Measurements from ENCODE around the gene CFAP61. TPM values are rescaled to one million over a fixed set of nuclear protein-coding genes. Genes with fewer than 3 reads are reported as not detected.
A peak's percentile ranks its signal among the peaks of the same experiment; 100 is the strongest.

CFAP61 gene
- total and polyA plus RNA-seq, 2 donors from 2014 or later, result 0.58 to 2.6 TPM

DNA sequence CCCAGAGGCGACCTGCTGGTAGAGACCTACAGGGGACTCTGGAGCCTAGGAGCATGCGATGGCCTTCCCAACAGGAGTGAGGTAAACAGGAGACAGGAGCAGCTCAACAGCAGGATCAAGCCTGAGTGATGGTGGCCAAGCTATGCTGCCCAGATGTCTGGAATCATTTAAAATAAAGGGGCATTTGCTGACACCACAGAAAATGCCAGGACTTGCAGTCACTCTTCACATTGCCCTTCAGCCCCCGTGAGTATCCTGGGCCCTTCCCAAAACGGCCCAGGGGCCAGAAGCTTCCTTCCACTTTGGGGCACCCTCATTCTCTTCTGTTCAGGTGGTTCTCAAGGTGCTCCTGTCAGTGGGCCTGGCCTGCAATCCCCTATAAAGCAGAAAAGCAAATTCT, 338.8 kb downstream of the CFAP61 start:
- TF ChIP-seq, protein P1, sequence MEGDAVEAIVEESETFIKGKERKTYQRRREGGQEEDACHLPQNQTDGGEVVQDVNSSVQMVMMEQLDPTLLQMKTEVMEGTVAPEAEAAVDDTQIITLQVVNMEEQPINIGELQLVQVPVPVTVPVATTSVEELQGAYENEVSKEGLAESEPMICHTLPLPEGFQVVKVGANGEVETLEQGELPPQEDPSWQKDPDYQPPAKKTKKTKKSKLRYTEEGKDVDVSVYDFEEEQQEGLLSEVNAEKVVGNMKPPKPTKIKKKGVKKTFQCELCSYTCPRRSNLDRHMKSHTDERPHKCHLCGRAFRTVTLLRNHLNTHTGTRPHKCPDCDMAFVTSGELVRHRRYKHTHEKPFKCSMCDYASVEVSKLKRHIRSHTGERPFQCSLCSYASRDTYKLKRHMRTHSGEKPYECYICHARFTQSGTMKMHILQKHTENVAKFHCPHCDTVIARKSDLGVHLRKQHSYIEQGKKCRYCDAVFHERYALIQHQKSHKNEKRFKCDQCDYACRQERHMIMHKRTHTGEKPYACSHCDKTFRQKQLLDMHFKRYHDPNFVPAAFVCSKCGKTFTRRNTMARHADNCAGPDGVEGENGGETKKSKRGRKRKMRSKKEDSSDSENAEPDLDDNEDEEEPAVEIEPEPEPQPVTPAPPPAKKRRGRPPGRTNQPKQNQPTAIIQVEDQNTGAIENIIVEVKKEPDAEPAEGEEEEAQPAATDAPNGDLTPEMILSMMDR (IDR thresholded peaks at IDR 0.05; ENCODE audit: borderline replicate concordance, extremely low read depth, insufficient read depth), result no peak
- Histone ChIP-seq H3K27me3 (ENCODE audit: control insufficient read depth, insufficient read depth, low read length) (no peaks in the 10 kb centered on the region), H3K4me3 (ENCODE audit: low read length in 3 of 3) (no peak overlapping the region), H3K4me1 (ENCODE audit: control insufficient read depth in 2 of 3, insufficient read depth in 2 of 3, low read depth in 1 of 3, low read length in 3 of 3) (no peaks in the 10 kb centered on the region), H3K9me3 (ENCODE audit: control insufficient read depth in 2 of 3, insufficient read depth in 1 of 3, low read length in 3 of 3) (no peaks in the 10 kb centered on the region), H3K9ac (ENCODE audit: low read length in 3 of 3) (no peak overlapping the region), H3K27ac (ENCODE audit: low read depth in 2 of 2, low read length in 2 of 2) (no peak overlapping the region), H3K36me3 (ENCODE audit: control insufficient read depth in 2 of 3, insufficient read depth in 3 of 3, low read length in 3 of 3) (peaks cover 0 to 3% (median 0%) of the 10 kb centered on the region in 3 donors)
- DNase-seq, result no peak
- intact Hi-C loops (cut with DNase I), result no loop called here
- FAIRE-seq, result no peak

DNA sequence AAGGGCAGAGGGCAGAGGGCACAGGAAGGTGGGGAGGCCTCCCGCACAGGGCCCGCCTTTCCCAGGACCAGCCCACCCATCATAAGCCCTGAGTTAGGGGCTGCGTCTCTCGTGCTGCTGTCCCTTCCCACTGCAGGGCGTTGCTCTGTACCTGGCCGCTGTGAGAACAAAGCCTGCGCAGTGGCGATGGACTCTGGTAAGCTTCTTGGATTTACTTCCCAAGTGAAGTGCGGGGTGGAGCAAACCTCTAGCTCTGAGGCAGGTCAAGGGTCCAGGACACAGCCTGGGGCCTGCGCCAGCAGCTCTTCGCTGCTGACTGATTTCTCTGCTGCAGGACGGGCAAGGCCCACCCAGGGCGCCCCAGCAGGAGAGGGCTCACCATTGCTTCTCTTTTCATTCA, 339.4 kb downstream of the CFAP61 start:
- no peak for DNase-seq
- H3K4me3 ChIP-seq (ENCODE audit: low read length in 3 of 3), result no peak overlapping the region
- intact Hi-C loops (cut with DNase I), result no loop called here
- no peaks in the 10 kb centered on the region for H3K9me3 ChIP-seq (ENCODE audit: control insufficient read depth in 2 of 3, insufficient read depth in 1 of 3, low read length in 3 of 3)
- TF ChIP-seq, protein P1 (IDR thresholded peaks at IDR 0.05; ENCODE audit: borderline replicate concordance, extremely low read depth, insufficient read depth), result no peak
- no peaks in the 10 kb centered on the region for H3K27me3 ChIP-seq (ENCODE audit: control insufficient read depth, insufficient read depth, low read length)
- no peak overlapping the region for H3K27ac ChIP-seq (ENCODE audit: low read depth in 2 of 2, low read length in 2 of 2)
- peaks cover 0 to 3% (median 0%) of the 10 kb centered on the region in 3 donors for H3K36me3 ChIP-seq (ENCODE audit: control insufficient read depth in 2 of 3, insufficient read depth in 3 of 3, low read length in 3 of 3)
- no peaks in the 10 kb centered on the region for H3K4me1 ChIP-seq (ENCODE audit: control insufficient read depth in 2 of 3, insufficient read depth in 2 of 3, low read depth in 1 of 3, low read length in 3 of 3)
- FAIRE-seq, result no peak
- H3K9ac ChIP-seq (ENCODE audit: low read length in 3 of 3), result no peak overlapping the region

DNA sequence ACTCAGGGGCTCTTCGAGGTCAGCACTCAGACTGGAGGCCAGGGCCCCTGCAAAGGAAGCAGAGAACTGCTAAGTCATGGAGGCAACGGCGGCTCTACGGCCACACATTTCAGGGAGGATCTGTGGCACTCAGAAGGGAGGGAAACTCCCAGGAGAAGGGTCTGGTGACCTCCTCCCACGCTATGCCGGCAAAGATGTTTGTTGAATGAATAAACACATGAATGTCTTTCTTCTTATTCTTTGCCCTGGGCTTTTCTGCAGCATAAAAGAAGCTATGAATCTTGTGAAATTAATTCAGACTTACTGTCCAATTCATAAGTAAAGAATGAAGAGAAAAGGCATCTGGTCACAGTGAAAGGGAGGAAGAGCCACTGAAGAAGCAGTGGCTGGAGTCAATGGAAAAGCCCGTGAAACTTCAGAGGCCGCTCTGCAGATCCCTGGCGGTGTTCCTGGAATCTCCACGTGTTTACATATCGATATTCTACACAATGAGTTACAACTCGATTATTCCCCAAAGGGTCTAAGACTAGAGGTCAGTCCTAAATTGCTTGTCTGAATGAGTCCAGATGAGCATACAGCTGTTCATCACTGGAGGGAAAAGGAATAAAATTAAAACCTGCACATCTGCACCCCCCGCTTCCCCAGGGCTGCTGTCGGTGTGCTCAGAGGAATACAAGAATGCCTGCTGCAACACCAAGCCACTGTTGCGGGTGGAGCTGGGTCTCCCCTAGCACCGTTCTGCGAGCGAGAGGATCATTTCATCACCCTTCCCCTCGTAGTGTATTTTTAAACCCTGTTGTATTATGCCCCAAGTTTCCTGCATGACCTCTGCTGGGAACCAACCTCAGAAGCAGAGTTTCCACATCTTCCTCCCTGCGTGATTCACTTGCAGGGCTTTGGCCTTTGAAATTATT, 341.1 kb downstream of the CFAP61 start:
- Histone ChIP-seq H3K27ac (ENCODE audit: low read depth in 2 of 2, low read length in 2 of 2) (no peak overlapping the region), H3K27me3 (ENCODE audit: control insufficient read depth, insufficient read depth, low read length) (no peaks in the 10 kb centered on the region), H3K4me1 (ENCODE audit: control insufficient read depth in 2 of 3, insufficient read depth in 2 of 3, low read depth in 1 of 3, low read length in 3 of 3) (no peaks in the 10 kb centered on the region), H3K4me3 (ENCODE audit: low read length in 3 of 3) (no peak overlapping the region), H3K9me3 (ENCODE audit: control insufficient read depth in 2 of 3, insufficient read depth in 1 of 3, low read length in 3 of 3) (no peaks in the 10 kb centered on the region), H3K9ac (ENCODE audit: low read length in 3 of 3) (no peak overlapping the region), H3K36me3 (ENCODE audit: control insufficient read depth in 2 of 3, insufficient read depth in 3 of 3, low read length in 3 of 3) (peaks cover 0 to 5% (median 0%) of the 10 kb centered on the region in 3 donors)
- DNase-seq (peak in 1 of 5 donors; percentile 60), FAIRE-seq (no peak)
- intact Hi-C loops (cut with DNase I), result no loop called here
- TF ChIP-seq, protein P1 (IDR thresholded peaks at IDR 0.05; ENCODE audit: borderline replicate concordance, extremely low read depth, insufficient read depth), result no peak

All from kidney (tissue), 14 donors.